H9 (cell line): ENCODE data around the gene CRYBB1. TPM values are rescaled to one million over a fixed set of nuclear protein-coding genes. Genes with fewer than 3 reads are reported as not detected.
A peak's percentile ranks its signal among the peaks of the same experiment; 100 is the strongest.

ENCODE experiments used
- DNase-seq: peaks from one replicate; pipeline ENCODE4 v3.0.0-alpha.2; 2017
- H2AFZ ChIP-seq: one replicate; pipeline ENCODE4 v1.6.1; 2013; ENCODE audit warnings: mild to moderate bottlenecking, low read length, control low read depth, moderate library complexity
- H2AK5ac ChIP-seq: 2 replicates; pipeline ENCODE4 v1.6.1; 2013; ENCODE audit warnings: low read length, control low read depth, mixed read lengths; ENCODE audit not compliant: insufficient read length
- H2BK120ac ChIP-seq: one replicate; pipeline ENCODE4 v1.6.1; 2013; ENCODE audit warnings: low read depth, mild to moderate bottlenecking, low read length, control low read depth, inconsistent platforms; ENCODE audit not compliant: poor library complexity, severe bottlenecking
- H2BK12ac ChIP-seq: 2 replicates; pipeline ENCODE4 v1.6.1; 2013; ENCODE audit warnings: low read length, control low read depth, mixed read lengths, low read depth; ENCODE audit not compliant: insufficient read length
- H2BK15ac ChIP-seq: 2 replicates; pipeline ENCODE4 v1.6.1; 2013; ENCODE audit warnings: low read depth, low read length, control low read depth
- H2BK20ac ChIP-seq: one replicate; pipeline ENCODE4 v1.6.1; 2013; ENCODE audit warnings: low read depth, mild to moderate bottlenecking, low read length, control low read depth, inconsistent platforms; ENCODE audit not compliant: poor library complexity, severe bottlenecking
- H2BK5ac ChIP-seq: 2 replicates; pipeline ENCODE4 v1.6.1; 2013; ENCODE audit warnings: low read length, control low read depth, mixed read lengths; ENCODE audit not compliant: insufficient read length
- H3K14ac ChIP-seq: 2 replicates; pipeline ENCODE4 v1.6.1; 2013; ENCODE audit warnings: low read length, control low read depth; ENCODE audit not compliant: insufficient read depth
- H3K18ac ChIP-seq: 2 replicates; pipeline ENCODE4 v1.6.1; 2013; ENCODE audit warnings: low read depth, mild to moderate bottlenecking, mixed read lengths, low read length, control low read depth; ENCODE audit not compliant: insufficient read length
- H3K23ac ChIP-seq: 2 replicates; pipeline ENCODE4 v1.6.1; 2013; ENCODE audit warnings: low read length, control low read depth, mixed read lengths, low read depth; ENCODE audit not compliant: insufficient read length
- H3K23me2 ChIP-seq: 2 replicates; pipeline ENCODE4 v1.6.1; 2013; ENCODE audit warnings: low read depth, mild to moderate bottlenecking, mixed read lengths, low read length, control low read depth; ENCODE audit not compliant: insufficient read length, poor library complexity, severe bottlenecking
- H3K27ac ChIP-seq: 2 replicates; pipeline ENCODE4 v1.5.1; 2013; ENCODE audit warnings: low read length, control low read depth, mixed read lengths, low read depth; ENCODE audit not compliant: insufficient read length
- H3K27me3 ChIP-seq: 2 replicates; pipeline ENCODE4 v1.6.1; 2013; ENCODE audit warnings: low read length, control low read depth, inconsistent platforms; ENCODE audit not compliant: insufficient read depth
- H3K4ac ChIP-seq: 2 replicates; pipeline ENCODE4 v1.6.1; 2013; ENCODE audit warnings: low read depth, mild to moderate bottlenecking, control low read depth, inconsistent platforms, low read length, moderate library complexity
- H3K4me1 ChIP-seq: 2 replicates; pipeline ENCODE4 v1.6.1; 2013; ENCODE audit warnings: low read length, control low read depth, inconsistent platforms; ENCODE audit not compliant: insufficient read depth
- H3K4me2 ChIP-seq: 2 replicates; pipeline ENCODE4 v1.6.1; 2013; ENCODE audit warnings: low read length, control low read depth, mixed read lengths; ENCODE audit not compliant: insufficient read length, insufficient read depth
- H3K56ac ChIP-seq: 2 replicates; pipeline ENCODE4 v1.6.1; 2013; ENCODE audit warnings: low read depth, mild to moderate bottlenecking, mixed read lengths, low read length, control low read depth; ENCODE audit not compliant: insufficient read length
- H3K79me1 ChIP-seq: 2 replicates; pipeline ENCODE4 v1.6.1; 2013; ENCODE audit warnings: low read depth, mild to moderate bottlenecking, moderate library complexity, low read length, control low read depth, inconsistent platforms; ENCODE audit not compliant: insufficient read depth, poor library complexity, severe bottlenecking
- H3K79me2 ChIP-seq: 2 replicates; pipeline ENCODE4 v1.6.1; 2013; ENCODE audit warnings: low read length, control low read depth, inconsistent platforms; ENCODE audit not compliant: insufficient read depth
- H3K9ac ChIP-seq: 2 replicates; pipeline ENCODE4 v1.6.1; 2013; ENCODE audit warnings: low read length, control low read depth, mixed read lengths; ENCODE audit not compliant: insufficient read length; ENCODE audit errors: extremely low read depth
- H3K9me3 ChIP-seq: one replicate; pipeline ENCODE4 v1.6.1; 2013; ENCODE audit warnings: low read depth, low read length, inconsistent platforms; ENCODE audit not compliant: control insufficient read depth
- H3T11ph ChIP-seq: one replicate; pipeline ENCODE4 v1.6.1; 2013; ENCODE audit warnings: mild to moderate bottlenecking, low read length, control low read depth, inconsistent platforms
- H4K20me1 ChIP-seq: one replicate; pipeline ENCODE4 v1.6.1; 2013; ENCODE audit not compliant: control insufficient read depth, insufficient read length, insufficient read depth
- H4K5ac ChIP-seq: 2 replicates; pipeline ENCODE4 v1.6.1; 2013; ENCODE audit warnings: low read depth, mild to moderate bottlenecking, mixed read lengths, low read length, control low read depth; ENCODE audit not compliant: insufficient read length
- H4K8ac ChIP-seq: replicated peaks from 2 replicates; pipeline ENCODE4 v1.6.1; 2013; ENCODE audit warnings: low read length, control low read depth, mixed read lengths, low read depth; ENCODE audit not compliant: insufficient read length
- H4K91ac ChIP-seq: 2 replicates; pipeline ENCODE4 v1.6.1; 2013; ENCODE audit warnings: low read depth, mild to moderate bottlenecking, moderate library complexity, mixed read lengths, low read length, control low read depth; ENCODE audit not compliant: insufficient read length
- H3K27ac Mint-ChIP-seq, 3 experiments: 2 replicates in 2 of 3; 3 replicates in 1 of 3; pipeline ENCODE4 v1.8.0; 2020 to 2021; ENCODE audit warnings: mixed read lengths in 3 of 3, mild to moderate bottlenecking in 1 of 3, moderate library complexity in 1 of 3
- H3K27me3 Mint-ChIP-seq: 2 replicates; pipeline ENCODE4 v1.8.0; 2021; ENCODE audit warnings: low read depth, mild to moderate bottlenecking, moderate library complexity, mixed read lengths
- H3K36me3 Mint-ChIP-seq, 3 experiments: 2 replicates in 2 of 3; 3 replicates in 1 of 3; pipeline ENCODE4 v1.8.0; 2020 to 2021; ENCODE audit warnings: low read depth in 3 of 3, mixed read lengths in 3 of 3; ENCODE audit not compliant: insufficient read depth in 1 of 3
- H3K4me1 Mint-ChIP-seq, 2 experiments: 2 replicates each; pipeline ENCODE4 v1.8.0; 2020; ENCODE audit warnings: mixed read lengths in 2 of 2
- H3K4me3 Mint-ChIP-seq, 2 experiments: 2 replicates in 1 of 2; 3 replicates in 1 of 2; pipeline ENCODE4 v1.8.0; 2020 to 2021; ENCODE audit warnings: mild to moderate bottlenecking in 2 of 2, mixed read lengths in 2 of 2, moderate library complexity in 1 of 2
- H3K9me3 Mint-ChIP-seq, 2 experiments: 2 replicates in 1 of 2; 3 replicates in 1 of 2; pipeline ENCODE4 v1.8.0; 2020; ENCODE audit warnings: mild to moderate bottlenecking in 2 of 2, mixed read lengths in 2 of 2, moderate library complexity in 1 of 2
- WGBS: extraction: QIAGEN DNeasy Blood & Tissue Kit; methylation state at CpG from one replicate; pipeline ENCODE4 v1.1.7; 2013; ENCODE audit warnings: missing lambda C conversion rate, low lambda C conversion rate, mixed read lengths; ENCODE audit not compliant: insufficient read length; ENCODE audit errors: extremely low coverage; 5-methylcytosine and 5-hydroxymethylcytosine counted together
- total RNA-seq: library from RNA; stranded (reverse); gene quantifications from 2 replicates; pipeline ENCODE4 v1.2.1, GENCODE V29; 2021
- TF ChIP-seq, protein P1 (sequence below): fragments of 200-600 bp; sonication (generic); conservative IDR thresholded peaks from 3 replicates; pipeline ENCODE4 v1.8.0; 2021; ENCODE audit warnings: antibody characterized with exemption, mild to moderate bottlenecking

The CRYBB1 gene
- total RNA-seq, 1 experiment from 2014 or later = 5.4 TPM

DNA sequence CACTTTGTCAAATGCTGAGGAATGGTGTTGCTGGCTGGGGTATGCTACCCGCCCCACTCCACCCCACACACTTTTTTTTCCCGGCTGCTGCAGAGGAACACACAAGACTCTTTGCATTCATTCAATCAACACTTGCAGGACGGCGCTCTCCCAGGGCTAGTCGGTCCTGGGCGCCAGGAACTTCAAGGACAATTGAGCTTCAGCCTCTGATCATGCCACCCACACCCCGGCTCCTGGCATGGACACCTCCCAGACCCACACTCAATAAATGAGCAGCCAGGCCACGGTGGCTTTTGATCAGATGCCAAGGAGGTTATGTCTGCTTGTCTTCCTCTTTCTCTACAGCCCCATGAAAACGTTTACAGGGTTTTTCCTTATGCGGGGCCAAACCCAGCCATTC lies 47.7 kb downstream of the CRYBB1 start:
- Histone ChIP-seq H3K27ac (no peak overlapping the region), H3K79me2 (peaks cover 38% of the 10 kb centered on the region; the same call in 1 of the 2 replicates), H3K9me3 (no peaks in the 10 kb centered on the region)

More for the DNA sequence above, 47.7 kb downstream of the CRYBB1 start:
- no peak overlapping the region for H3K4ac ChIP-seq
- peaks cover 76 to 81% of the 10 kb centered on the region in 2 experiments for H3K4me1 Mint-ChIP-seq
- peaks cover 20% of the 10 kb centered on the region for H3K4me1 ChIP-seq
- no peak overlapping the region for H3K23ac ChIP-seq
- no peak overlapping the region for H4K91ac ChIP-seq
- no CpG with 5 or more reads among the region's 10 CpGs for WGBS
- no peaks in the 10 kb centered on the region for H3K27me3 ChIP-seq
- H4K20me1 ChIP-seq = no peaks in the 10 kb centered on the region
- no peak for DNase-seq
- no peak overlapping the region for H2AK5ac ChIP-seq
- H3K9me3 Mint-ChIP-seq = no peaks in the 10 kb centered on the region
- no peaks in the 10 kb centered on the region for H3K27me3 Mint-ChIP-seq
- H2BK12ac ChIP-seq = no peak overlapping the region
- no peak overlapping the region for H2BK5ac ChIP-seq
- no peak overlapping the region for H2BK15ac ChIP-seq
- H2BK120ac ChIP-seq = no peak overlapping the region
- H3K4me2 ChIP-seq = no peak overlapping the region
- peak overlapping the region; percentile 29 for H3K18ac ChIP-seq
- H3K14ac ChIP-seq = no peak overlapping the region
- no peak overlapping the region for H3K56ac ChIP-seq
- H3K79me1 ChIP-seq = peaks cover 8% of the 10 kb centered on the region
- H3K4me3 Mint-ChIP-seq = peak overlapping the region in 1 of 2 experiments; percentile 20; a peak in 1 of 5 replicates
- H3K27ac Mint-ChIP-seq = peak overlapping the region; percentile 5 to 90 (median 69)
- H4K8ac ChIP-seq = no peak overlapping the region
- H3T11ph ChIP-seq = no peak overlapping the region
- no peak overlapping the region for H4K5ac ChIP-seq
- no peak overlapping the region for H3K9ac ChIP-seq
- no peak overlapping the region for H2BK20ac ChIP-seq
- H2AFZ ChIP-seq = no peak overlapping the region
- no peaks in the 10 kb centered on the region for H3K23me2 ChIP-seq
- TF ChIP-seq, protein P1, sequence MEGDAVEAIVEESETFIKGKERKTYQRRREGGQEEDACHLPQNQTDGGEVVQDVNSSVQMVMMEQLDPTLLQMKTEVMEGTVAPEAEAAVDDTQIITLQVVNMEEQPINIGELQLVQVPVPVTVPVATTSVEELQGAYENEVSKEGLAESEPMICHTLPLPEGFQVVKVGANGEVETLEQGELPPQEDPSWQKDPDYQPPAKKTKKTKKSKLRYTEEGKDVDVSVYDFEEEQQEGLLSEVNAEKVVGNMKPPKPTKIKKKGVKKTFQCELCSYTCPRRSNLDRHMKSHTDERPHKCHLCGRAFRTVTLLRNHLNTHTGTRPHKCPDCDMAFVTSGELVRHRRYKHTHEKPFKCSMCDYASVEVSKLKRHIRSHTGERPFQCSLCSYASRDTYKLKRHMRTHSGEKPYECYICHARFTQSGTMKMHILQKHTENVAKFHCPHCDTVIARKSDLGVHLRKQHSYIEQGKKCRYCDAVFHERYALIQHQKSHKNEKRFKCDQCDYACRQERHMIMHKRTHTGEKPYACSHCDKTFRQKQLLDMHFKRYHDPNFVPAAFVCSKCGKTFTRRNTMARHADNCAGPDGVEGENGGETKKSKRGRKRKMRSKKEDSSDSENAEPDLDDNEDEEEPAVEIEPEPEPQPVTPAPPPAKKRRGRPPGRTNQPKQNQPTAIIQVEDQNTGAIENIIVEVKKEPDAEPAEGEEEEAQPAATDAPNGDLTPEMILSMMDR = no peak
- peaks cover 13 to 16% (median 13%) of the 10 kb centered on the region in 3 experiments for H3K36me3 Mint-ChIP-seq
